ENCODE results near the gene POU4F2. TPM values are rescaled to one million over a fixed set of nuclear protein-coding genes. Genes with fewer than 3 reads are reported as not detected.
"Not testable (repeated sequence)": the region's sequence is repeated elsewhere in the genome, so short reads cannot be mapped to it uniquely, and the experiment has no call there.

Gene POU4F2
- total RNA-seq, 2 experiments from 2014 or later, result not detected

DNA sequence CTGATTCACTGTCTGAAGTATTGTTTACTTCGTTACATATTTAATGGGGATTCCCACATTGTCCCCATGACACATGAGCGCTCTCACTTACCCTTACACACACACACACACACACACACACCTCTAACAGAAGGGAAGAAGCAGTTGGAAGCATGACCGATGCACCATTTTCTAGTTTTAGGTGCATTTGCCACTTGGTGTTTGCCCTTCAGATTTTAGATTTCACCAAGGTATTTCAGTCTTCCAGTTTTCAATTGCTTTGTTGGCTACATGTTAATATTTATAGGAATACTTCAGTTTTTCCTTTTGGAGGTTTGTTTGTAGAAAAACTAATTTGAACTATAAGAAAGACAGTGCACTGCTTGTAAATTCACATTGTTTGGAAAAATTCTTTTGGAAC, 3.1 kb downstream of the POU4F2 start:
- H3K27ac Mint-ChIP-seq, result no peak overlapping the region
- H3K9me3 Mint-ChIP-seq (ENCODE audit: insufficient read depth), result no peaks in the 10 kb centered on the region
- DNase-seq, result no peak
- peaks cover 10% of the 10 kb centered on the region for H3K4me1 Mint-ChIP-seq (ENCODE audit: low read depth)
- H3K36me3 Mint-ChIP-seq (ENCODE audit: low read depth), result peaks cover 11% of the 10 kb centered on the region
- H3K4me3 Mint-ChIP-seq, result no peak overlapping the region
- peaks cover 72% of the 10 kb centered on the region for H3K27me3 Mint-ChIP-seq (ENCODE audit: low read depth)
- POLR2A ChIA-PET, result no interaction called here
- ATAC-seq, result no peak
- CTCF ChIA-PET, result no interaction called here

DNA sequence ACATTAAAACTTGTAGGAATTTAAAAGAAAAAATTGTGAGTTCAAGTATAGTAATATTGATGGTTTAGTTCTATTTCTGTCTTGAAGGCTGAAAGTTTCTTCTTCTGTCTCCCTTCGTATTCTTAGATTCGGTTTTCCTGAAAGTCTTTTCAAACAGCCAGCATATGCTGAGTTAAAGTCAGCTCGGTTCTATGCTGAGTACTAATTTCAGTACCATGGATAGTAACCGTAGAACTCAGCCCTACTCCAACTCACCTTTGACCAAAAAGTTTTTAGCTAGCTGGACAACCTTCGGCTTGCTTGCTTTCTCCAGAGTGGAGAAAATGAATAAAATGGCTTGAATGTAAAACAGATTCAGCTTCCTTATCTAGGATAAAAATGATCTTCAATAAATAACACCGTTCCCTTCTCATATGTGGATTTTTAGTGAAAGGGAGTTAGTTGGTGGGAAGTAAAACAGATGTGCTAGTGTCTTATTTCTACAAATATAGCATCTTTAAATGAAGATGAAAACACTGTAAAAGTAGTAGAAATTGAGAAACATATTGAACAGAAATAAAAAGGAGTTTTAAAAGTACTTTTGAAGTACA, 5.2 kb downstream of the POU4F2 start:
- POLR2A ChIA-PET, result no interaction called here
- peaks cover 65% of the 10 kb centered on the region for H3K27me3 Mint-ChIP-seq (ENCODE audit: low read depth)
- H3K36me3 Mint-ChIP-seq (ENCODE audit: low read depth), result peaks cover 11% of the 10 kb centered on the region
- no peak overlapping the region for H3K4me3 Mint-ChIP-seq
- ATAC-seq, result no peak
- CTCF ChIA-PET, result no interaction called here
- H3K9me3 Mint-ChIP-seq (ENCODE audit: insufficient read depth), result no peaks in the 10 kb centered on the region
- H3K4me1 Mint-ChIP-seq (ENCODE audit: low read depth), result peaks cover 7% of the 10 kb centered on the region
- no peak for DNase-seq
- H3K27ac Mint-ChIP-seq, result no peak overlapping the region

DNA sequence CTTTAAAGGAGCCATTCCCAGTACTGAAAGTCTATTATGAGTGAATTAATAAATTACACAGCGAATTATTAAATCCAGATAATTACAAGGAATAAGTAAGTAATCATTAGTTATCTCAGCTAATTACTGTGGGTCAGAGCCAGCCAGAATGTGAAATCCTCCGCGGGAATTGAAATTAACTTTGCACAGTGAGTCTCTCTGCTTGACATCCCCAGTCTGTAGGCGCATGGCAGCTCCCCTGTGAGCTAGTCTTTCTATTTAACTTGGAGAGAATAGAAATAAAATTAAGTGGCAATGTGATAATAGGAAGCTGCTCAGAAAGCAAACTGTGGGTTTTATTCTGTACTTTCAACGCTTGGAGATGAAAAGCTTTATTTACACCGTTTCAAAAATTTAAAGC, 7.2 kb downstream of the POU4F2 start:
- ATAC-seq (no peak), DNase-seq (no peak)
- no peaks in the 10 kb centered on the region for H3K9me3 Mint-ChIP-seq (ENCODE audit: insufficient read depth)
- no peak overlapping the region for H3K27ac Mint-ChIP-seq
- H3K27me3 Mint-ChIP-seq (ENCODE audit: low read depth), result peaks cover 63% of the 10 kb centered on the region
- ChIA-PET CTCF (no interaction called here), POLR2A (no interaction called here)
- no peak overlapping the region for H3K4me3 Mint-ChIP-seq
- H3K36me3 Mint-ChIP-seq (ENCODE audit: low read depth), result no peaks in the 10 kb centered on the region
- no peaks in the 10 kb centered on the region for H3K4me1 Mint-ChIP-seq (ENCODE audit: low read depth)

DNA sequence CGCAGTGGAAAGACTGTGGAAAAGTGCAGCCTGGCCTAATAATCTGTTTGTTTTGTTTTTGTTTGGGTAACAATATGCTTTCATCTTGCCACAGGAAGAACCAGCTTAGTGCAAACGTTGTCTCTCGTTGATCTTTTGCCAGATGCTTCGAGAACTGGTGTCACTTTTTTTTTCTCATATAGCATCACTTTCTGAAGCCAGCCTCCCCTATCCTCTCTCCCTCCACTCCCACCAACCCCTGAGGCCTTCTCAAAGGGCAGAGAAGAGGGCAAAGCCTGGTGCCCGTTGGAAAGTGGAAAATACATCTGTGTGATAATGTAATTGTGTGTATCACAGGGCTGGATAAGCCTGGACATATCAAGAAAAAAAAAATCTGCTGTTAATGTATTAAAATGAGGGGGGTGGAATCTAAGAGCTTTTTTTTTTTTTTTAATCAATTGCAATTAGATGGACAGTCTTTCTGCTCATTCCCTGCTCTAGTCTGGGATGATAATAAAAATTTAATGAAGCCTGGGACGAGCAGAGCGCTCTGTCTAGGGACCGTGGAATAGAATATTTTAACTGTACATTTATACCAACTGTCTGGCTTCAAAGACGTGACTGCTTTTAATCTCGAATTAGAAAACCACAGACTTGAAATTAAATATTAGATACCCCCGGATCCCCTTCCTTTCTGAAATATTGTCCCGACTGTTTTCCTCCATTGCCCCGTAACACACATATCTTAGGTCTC, 8.1 kb downstream of the POU4F2 start:
- Mint-ChIP-seq H3K4me3 (no peak overlapping the region), H3K4me1 (ENCODE audit: low read depth) (no peaks in the 10 kb centered on the region), H3K9me3 (ENCODE audit: insufficient read depth) (no peaks in the 10 kb centered on the region), H3K36me3 (ENCODE audit: low read depth) (no peaks in the 10 kb centered on the region), H3K27ac (no peak overlapping the region), H3K27me3 (ENCODE audit: low read depth) (peaks cover 63% of the 10 kb centered on the region)
- ChIA-PET POLR2A (no interaction called here), CTCF (no interaction called here)
- no peak for DNase-seq
- no peak for ATAC-seq

DNA sequence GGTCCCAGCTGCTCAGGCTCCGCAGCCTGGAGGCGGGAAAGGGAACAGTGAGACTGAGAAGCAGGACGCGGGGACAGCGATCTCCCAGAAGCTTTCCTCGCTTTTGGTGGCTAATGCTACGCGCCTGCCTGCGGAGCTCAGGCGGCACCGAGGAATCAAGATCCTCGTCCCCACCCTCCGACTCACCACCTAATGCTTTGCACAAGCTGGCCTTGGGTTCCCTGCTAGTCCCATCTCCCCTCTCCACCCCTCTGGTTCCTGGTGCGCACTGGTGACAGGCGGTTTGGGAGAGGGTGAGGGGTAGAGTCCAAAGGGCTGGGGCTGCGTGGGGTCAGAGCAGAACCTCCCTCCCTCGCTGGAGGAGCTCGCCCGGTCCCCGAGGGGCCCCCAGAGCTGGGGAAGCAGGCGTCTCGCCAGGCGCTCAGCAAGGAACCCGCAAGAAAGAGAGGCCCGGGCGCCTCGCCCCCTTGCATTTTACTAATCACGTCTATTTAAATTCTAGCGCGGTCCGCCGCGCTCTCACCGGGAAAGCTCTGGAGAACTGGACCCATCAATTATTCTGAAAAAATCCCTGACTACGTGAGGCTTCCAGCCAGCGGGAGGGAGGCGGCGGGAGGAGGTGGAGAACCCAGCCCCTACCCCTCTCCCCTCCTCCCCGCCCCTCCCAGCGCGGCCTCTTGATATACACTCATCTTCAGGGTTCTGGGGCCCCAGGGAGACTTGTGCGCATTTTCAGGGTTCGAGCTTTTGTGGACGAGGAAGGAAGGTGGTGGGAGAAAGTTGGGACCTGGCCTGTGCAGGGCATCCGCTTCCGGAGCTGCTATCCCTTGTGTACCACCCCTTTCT, 9.1 kb downstream of the POU4F2 start:
- Mint-ChIP-seq H3K4me1 (ENCODE audit: low read depth) (no peaks in the 10 kb centered on the region), H3K4me3 (no peak overlapping the region), H3K27me3 (ENCODE audit: low read depth) (peaks cover 69% of the 10 kb centered on the region), H3K9me3 (ENCODE audit: insufficient read depth) (no peaks in the 10 kb centered on the region), H3K36me3 (ENCODE audit: low read depth) (no peaks in the 10 kb centered on the region), H3K27ac (no peak overlapping the region)
- ATAC-seq (no peak), DNase-seq (no peak)
- ChIA-PET CTCF (no interaction called here), POLR2A (no interaction called here)

DNA sequence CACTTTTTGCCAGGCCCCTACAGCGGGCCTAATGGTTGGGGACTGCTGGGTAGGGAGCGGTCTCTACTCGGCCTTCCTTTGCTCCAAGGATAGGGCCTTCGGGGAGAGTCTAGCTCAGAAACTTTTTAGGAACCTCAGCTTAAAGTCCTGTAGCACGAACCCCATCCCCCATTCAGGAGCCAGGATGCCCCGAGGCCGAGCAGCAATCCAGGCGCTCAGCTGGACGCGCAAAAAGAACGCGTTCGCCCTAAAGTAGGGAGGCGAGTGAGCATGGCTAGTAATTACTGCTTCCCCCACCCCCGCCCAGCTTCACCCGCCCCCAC, 9.7 kb downstream of the POU4F2 start:
- Mint-ChIP-seq H3K4me1 (ENCODE audit: low read depth) (no peaks in the 10 kb centered on the region), H3K4me3 (no peak overlapping the region), H3K27ac (no peak overlapping the region), H3K36me3 (ENCODE audit: low read depth) (no peaks in the 10 kb centered on the region), H3K27me3 (ENCODE audit: low read depth) (peaks cover 71% of the 10 kb centered on the region), H3K9me3 (ENCODE audit: insufficient read depth) (no peaks in the 10 kb centered on the region)
- CTCF ChIA-PET, result no interaction called here
- ATAC-seq (no peak), DNase-seq (no peak)
- POLR2A ChIA-PET, result no interaction called here

DNA sequence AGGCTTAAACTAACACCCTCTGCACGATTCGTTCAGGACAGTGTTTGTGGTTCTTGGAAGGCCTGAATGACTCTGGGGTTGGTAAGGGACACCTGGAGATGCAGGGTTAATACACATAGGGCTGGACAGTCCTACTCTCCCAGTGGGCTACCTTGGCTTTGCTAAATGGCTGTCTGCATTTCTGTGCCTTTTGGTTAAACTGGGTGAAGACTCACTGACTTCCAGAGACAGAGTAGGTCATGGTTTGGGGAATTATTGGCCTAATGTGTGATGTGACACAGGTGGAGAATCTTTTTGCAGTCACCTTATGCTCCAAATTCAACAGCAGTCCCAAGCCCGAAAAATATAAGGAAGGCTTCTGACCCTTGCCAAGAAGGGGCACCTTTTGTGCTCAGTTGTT, 10.5 kb downstream of the POU4F2 start:
- DNase-seq (no peak), ATAC-seq (no peak)
- no peaks in the 10 kb centered on the region for H3K36me3 Mint-ChIP-seq (ENCODE audit: low read depth)
- no peak overlapping the region for H3K4me3 Mint-ChIP-seq
- H3K27ac Mint-ChIP-seq, result no peak overlapping the region
- CTCF ChIA-PET, result no interaction called here
- H3K9me3 Mint-ChIP-seq (ENCODE audit: insufficient read depth), result no peaks in the 10 kb centered on the region
- no peaks in the 10 kb centered on the region for H3K4me1 Mint-ChIP-seq (ENCODE audit: low read depth)
- POLR2A ChIA-PET, result no interaction called here
- H3K27me3 Mint-ChIP-seq (ENCODE audit: low read depth), result peaks cover 73% of the 10 kb centered on the region

DNA sequence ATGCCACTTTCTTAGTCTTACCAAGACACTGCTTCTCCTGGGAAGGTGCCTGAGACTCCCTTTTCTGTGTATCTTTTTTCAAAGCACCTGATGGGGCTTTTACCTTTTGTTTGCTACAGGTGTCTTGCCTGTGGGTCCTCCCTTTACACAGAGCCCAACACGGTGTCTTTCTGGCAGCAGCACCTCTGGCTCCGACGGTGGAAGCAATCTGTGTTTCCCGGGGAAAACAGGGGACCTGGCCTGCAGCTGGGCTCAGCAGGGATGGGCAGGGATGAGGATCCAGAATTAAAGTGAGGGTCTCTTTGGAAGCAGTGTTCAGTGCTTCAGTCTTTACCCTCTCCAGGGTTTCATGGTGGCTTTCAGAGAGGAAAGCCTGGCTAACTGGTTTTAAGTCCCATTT, 11.3 kb downstream of the POU4F2 start:
- H3K27ac Mint-ChIP-seq, result no peak overlapping the region
- DNase-seq, result no peak
- ATAC-seq, result no peak
- no peak overlapping the region for H3K4me3 Mint-ChIP-seq
- no peaks in the 10 kb centered on the region for H3K36me3 Mint-ChIP-seq (ENCODE audit: low read depth)
- peaks cover 4% of the 10 kb centered on the region for H3K4me1 Mint-ChIP-seq (ENCODE audit: low read depth)
- no peaks in the 10 kb centered on the region for H3K9me3 Mint-ChIP-seq (ENCODE audit: insufficient read depth)
- CTCF ChIA-PET, result no interaction called here
- peaks cover 70% of the 10 kb centered on the region for H3K27me3 Mint-ChIP-seq (ENCODE audit: low read depth)
- POLR2A ChIA-PET, result no interaction called here

DNA sequence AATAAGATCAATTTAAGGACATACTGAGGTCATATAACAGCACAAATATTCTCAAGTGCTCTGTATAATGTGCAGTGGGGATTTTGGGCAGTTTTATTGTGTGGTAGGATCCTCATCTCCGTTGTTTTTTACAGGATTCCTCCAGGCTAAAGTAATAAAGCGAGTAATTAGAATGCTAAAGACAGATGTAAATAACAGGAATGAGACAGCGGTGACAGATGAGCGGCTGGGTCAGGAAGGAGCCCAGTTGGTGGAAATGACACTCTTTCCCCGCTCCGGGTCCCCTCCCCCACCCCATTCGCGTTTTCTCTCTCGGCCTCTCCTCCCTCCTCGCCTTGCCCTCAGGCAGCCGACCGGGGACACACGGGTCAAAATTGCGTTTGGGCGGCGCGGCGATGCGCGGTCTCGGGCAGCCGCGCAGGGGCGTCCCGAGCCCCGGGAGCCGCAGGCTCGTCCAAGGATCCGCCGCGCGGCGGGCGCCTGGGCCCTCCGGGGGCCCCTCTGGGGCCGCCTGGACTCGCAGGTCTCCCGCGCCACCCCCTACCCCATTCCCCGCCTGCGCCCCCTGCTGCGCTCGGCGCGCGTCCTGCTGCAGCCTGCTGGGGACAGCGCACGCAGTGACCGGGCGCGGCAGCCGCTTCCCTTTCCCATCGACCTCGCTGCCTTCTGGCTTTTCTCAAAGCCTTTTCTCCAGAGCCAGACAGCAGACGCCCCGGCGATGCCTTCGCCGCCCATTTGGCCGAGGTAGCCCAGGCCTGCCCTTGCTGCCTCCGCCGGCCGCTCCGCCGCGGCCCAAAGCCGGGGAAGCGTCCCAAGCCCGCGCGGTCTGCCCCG, 16.2 kb downstream of the POU4F2 start:
- Mint-ChIP-seq H3K27me3 (ENCODE audit: low read depth) (peaks cover 57% of the 10 kb centered on the region), H3K4me1 (ENCODE audit: low read depth) (peaks cover 4% of the 10 kb centered on the region), H3K27ac (no peak overlapping the region), H3K36me3 (ENCODE audit: low read depth) (no peaks in the 10 kb centered on the region), H3K4me3 (peak overlapping the region; percentile 64), H3K9me3 (ENCODE audit: insufficient read depth) (no peaks in the 10 kb centered on the region)
- ChIA-PET CTCF (no interaction called here), POLR2A (no interaction called here)
- ATAC-seq (peak; percentile 30), DNase-seq (no peak)

DNA sequence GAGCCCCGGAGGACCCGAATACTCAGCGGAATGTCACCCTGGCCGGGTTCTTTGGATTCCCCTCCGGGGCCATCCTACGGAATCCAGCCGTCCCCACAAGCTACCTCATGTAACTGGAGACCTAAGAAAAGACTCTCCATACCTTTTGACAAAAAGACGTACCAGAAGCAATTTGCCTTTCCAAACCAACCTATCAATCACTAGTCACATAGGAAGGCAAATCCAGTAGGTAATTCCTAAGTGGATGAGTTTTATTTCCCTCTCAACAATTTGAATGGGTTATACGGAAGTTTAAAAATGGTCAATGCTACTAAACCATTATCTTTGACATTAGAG, 16.8 kb downstream of the POU4F2 start:
- Mint-ChIP-seq H3K27ac (no peak overlapping the region), H3K36me3 (ENCODE audit: low read depth) (no peaks in the 10 kb centered on the region), H3K4me1 (ENCODE audit: low read depth) (peaks cover 4% of the 10 kb centered on the region), H3K9me3 (ENCODE audit: insufficient read depth) (no peaks in the 10 kb centered on the region), H3K4me3 (no peak overlapping the region), H3K27me3 (ENCODE audit: low read depth) (peaks cover 60% of the 10 kb centered on the region)
- no peak for DNase-seq
- ChIA-PET CTCF (no interaction called here), POLR2A (no interaction called here)
- no peak for ATAC-seq

DNA sequence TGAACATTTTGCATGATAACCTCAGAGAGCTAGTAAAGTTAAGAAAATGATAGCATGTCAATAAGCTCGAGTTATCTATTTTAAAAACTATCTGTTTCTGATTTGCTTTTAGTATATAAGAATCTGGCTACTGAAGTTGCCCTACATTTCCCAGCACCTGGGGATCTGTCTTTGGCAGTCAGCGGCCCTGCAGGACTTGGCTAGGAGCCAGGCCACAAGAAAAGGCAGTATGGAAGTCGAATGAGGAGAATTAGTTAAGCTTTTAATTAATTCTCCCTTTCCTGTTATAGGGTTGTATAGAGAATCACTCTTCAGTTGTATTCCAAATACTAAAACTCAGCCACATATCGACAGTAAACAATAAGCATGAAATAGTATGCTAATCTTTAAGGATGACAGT, 22.7 kb downstream of the POU4F2 start:
- H3K27me3 Mint-ChIP-seq (ENCODE audit: low read depth), result peaks cover 17% of the 10 kb centered on the region
- ChIA-PET POLR2A (no interaction called here), CTCF (no interaction called here)
- H3K4me1 Mint-ChIP-seq (ENCODE audit: low read depth), result no peaks in the 10 kb centered on the region
- no peaks in the 10 kb centered on the region for H3K36me3 Mint-ChIP-seq (ENCODE audit: low read depth)
- ATAC-seq (no peak), DNase-seq (no peak)
- H3K4me3 Mint-ChIP-seq, result no peak overlapping the region
- peaks cover 5% of the 10 kb centered on the region for H3K9me3 Mint-ChIP-seq (ENCODE audit: insufficient read depth)
- no peak overlapping the region for H3K27ac Mint-ChIP-seq

DNA sequence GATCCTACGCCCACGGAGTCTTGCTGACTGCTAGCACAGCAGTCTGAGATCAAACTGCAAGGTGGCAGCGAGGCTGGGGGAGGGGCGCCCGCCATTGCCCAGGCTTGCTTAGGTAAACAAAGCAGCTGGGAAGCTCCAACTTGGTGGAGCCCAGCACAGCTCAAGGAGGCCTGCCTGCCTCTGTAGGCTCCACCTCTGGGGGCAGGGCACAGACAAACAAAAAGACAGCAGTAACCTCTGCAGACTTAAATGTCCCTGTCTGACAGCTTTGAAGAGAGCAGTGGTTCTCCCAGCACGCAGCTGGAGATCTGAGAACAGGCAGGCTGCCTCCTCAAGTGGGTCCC, 25.2 kb downstream of the POU4F2 start:
- H3K4me1 Mint-ChIP-seq (ENCODE audit: low read depth); ATAC-seq; H3K36me3 Mint-ChIP-seq (ENCODE audit: low read depth); CTCF ChIA-PET; DNase-seq; H3K9me3 Mint-ChIP-seq (ENCODE audit: insufficient read depth); H3K4me3 Mint-ChIP-seq; H3K27ac Mint-ChIP-seq; H3K27me3 Mint-ChIP-seq (ENCODE audit: low read depth); POLR2A ChIA-PET: not testable (repeated sequence)

All from activated CD8-positive, alpha-beta T cell treated with anti-CD3 and anti-CD28 coated beads, Interleukin-2, amount 10 ng/mL, durations not matched to agents 7 days and 5 days (primary cell).